Thymus (tissue), 11 donors: Measurements from ENCODE around the gene THRB. TPM values are rescaled to one million over a fixed set of nuclear protein-coding genes. Genes with fewer than 3 reads are reported as not detected.

ENCODE experiments used
- DNase-seq, 9 donors: peaks; one replicate each; pipeline ENCODE4 v3.0.0-alpha.2; 2013; ENCODE audit warnings: low spot score in 9 of 9, low read depth in 6 of 9, missing footprints in 1 of 9
- H3K27ac ChIP-seq, 2 donors: one replicate each; pipeline ENCODE4 v1.5.1; 2013; ENCODE audit warnings: control low read depth in 1 of 2, low read depth in 1 of 2, low read length in 1 of 2, mild to moderate bottlenecking in 1 of 2, moderate library complexity in 1 of 2
- H3K27me3 ChIP-seq, 2 donors: one replicate each; pipeline ENCODE4 v1.5.1; 2013; ENCODE audit warnings: low read length in 1 of 2; ENCODE audit not compliant: control insufficient read depth in 2 of 2, insufficient read depth in 1 of 2
- H3K36me3 ChIP-seq, 2 donors: one replicate each; pipeline ENCODE4 v1.5.1; 2013; ENCODE audit warnings: low read length in 1 of 2, mild to moderate bottlenecking in 1 of 2, moderate library complexity in 1 of 2; ENCODE audit not compliant: control insufficient read depth in 2 of 2, insufficient read depth in 2 of 2
- H3K4me1 ChIP-seq, 2 donors: one replicate each; pipeline ENCODE4 v1.5.1; 2013; ENCODE audit warnings: low read length in 2 of 2; ENCODE audit not compliant: control insufficient read depth in 2 of 2, insufficient read depth in 2 of 2
- H3K4me3 ChIP-seq, 2 donors: one replicate each; pipeline ENCODE4 v1.5.1; 2013; ENCODE audit warnings: low read length in 2 of 2, control low read depth in 1 of 2, mild to moderate bottlenecking in 1 of 2
- H3K9me3 ChIP-seq, 2 donors: one replicate each; pipeline ENCODE4 v1.5.1; 2013; ENCODE audit warnings: low read length in 1 of 2, mild to moderate bottlenecking in 1 of 2; ENCODE audit not compliant: control insufficient read depth in 2 of 2, insufficient read depth in 1 of 2
- WGBS: extraction: QIAGEN DNeasy Blood & Tissue Kit; methylation state at CpG from one replicate; pipeline ENCODE4 v1.1.7; 2013; 5-methylcytosine and 5-hydroxymethylcytosine counted together
- polyA plus RNA-seq: library from polyadenylated mRNA; stranded (reverse); fragments of 200-250 nt; gene quantifications from one replicate; pipeline ENCODE4 v1.2.3, GENCODE V29; 2013
- total RNA-seq: library from RNA; stranded (reverse); fragments of 120-200 nt; gene quantifications from one replicate; pipeline ENCODE4 v1.2.4, GENCODE V29; 2013
- donor health status: healthy.

The THRB gene
- total and polyA plus RNA-seq, 2 donors: 2.2 to 3.5 TPM

DNA sequence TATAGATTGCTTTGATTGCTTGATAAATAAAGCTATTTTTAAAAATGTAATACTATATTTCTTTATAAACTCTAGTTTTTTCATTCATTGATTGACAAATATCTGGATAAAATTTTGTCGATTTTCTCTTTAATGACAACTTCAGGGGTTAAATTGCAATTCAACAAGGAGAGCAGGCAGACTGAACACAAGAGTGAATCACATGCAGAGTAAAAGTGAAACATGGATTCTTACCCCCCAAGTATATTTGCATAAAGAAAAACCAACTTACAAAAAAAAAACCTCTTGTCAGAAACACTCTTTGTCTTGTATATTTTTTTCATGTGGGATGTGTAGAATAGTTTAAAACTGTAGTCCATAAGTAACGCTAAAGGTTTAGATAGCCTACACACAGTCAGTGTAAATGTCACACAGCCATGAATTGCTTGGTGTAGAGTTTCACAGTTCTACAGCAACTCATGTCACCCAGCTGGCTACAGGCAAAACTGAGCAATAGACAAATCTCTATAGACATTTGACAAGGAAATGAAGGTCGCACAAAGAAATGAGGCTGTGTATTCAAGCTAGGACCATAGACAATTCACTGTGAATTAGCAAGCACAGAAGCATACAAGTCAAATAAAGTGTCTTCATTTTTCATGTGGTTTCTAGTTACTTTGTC lies 141.6 kb downstream of the THRB start:
- DNase-seq: no peak
- no peaks in the 10 kb centered on the region for H3K36me3 ChIP-seq
- H3K9me3 ChIP-seq: no peaks in the 10 kb centered on the region
- no peaks in the 10 kb centered on the region for H3K27me3 ChIP-seq
- no peak overlapping the region for H3K27ac ChIP-seq
- 95% methylated on average over 3 of the region's 3 CpGs for WGBS
- no peak overlapping the region for H3K4me3 ChIP-seq
- no peaks in the 10 kb centered on the region for H3K4me1 ChIP-seq

DNA sequence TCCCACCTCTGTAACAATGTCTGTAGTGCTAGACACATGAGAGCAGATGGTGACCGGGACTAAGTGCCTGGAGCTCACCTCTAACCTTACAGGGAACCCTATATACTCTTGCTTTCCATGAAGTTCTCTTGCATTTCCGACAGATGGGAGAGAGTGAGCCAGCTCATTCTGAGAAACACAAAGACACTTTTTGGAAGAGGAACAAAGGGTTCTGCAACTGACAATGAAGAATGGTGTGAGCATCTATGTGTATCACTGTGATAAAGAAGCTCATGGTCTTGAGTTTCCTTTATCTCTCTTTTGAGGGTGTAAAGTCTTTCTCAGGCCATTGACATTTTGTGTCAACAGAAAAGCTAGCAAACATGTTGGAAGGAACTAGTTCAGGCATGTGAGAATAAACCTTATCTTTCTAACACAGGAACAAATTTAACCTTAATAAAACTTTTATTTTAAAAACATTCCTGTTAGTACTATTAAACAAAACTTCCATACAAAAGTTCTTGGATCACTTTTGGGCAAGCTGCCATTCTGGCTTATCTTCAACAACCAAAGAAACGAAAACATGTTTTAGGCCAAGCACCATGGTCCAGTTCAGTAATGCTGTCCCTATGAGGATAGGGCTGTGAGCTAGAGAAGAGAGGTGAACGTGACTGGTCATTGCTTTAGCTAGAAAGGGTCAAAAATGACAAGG lies 142.7 kb downstream of the THRB start:
- no peaks in the 10 kb centered on the region for H3K4me1 ChIP-seq
- no peaks in the 10 kb centered on the region for H3K27me3 ChIP-seq
- no peaks in the 10 kb centered on the region for H3K9me3 ChIP-seq
- WGBS: 85% methylated on average over 4 of the region's 4 CpGs
- DNase-seq: peak in 2 of 9 donors; percentile 4 to 11
- H3K4me3 ChIP-seq: no peak overlapping the region
- H3K27ac ChIP-seq: peak overlapping the region; percentile 56 to 69
- H3K36me3 ChIP-seq: no peaks in the 10 kb centered on the region

DNA sequence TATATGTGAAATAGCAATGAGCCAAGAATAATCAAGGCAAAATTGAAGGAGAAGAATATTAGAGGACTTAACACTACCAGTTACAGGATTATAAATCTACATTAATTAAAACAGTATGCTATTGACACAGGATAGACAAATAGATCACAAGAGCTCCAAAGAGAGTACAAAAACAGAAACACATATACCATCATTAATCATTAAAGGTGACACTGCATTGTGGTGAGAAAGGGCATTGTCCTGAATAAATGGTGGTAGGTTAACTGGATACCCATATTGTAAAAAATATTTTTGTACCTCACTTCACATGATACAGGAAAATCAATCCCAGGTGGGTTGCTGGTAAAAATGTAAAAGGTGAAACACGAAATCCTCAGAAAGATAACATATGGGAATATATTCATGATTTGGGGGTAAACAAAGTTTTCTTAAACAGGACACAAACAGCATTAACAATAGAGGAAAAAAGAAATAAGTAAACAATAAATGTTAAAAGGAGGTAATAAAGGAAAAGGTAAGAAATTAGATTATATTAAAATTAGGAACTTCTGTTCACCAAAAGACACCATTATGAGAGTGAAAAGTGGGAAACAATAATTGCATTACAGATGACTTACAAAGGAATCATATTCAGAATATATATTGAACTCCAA lies 145.2 kb downstream of the THRB start:
- Histone ChIP-seq H3K27ac (no peak overlapping the region), H3K36me3 (no peaks in the 10 kb centered on the region), H3K9me3 (no peaks in the 10 kb centered on the region), H3K27me3 (no peaks in the 10 kb centered on the region), H3K4me3 (no peak overlapping the region), H3K4me1 (no peaks in the 10 kb centered on the region)
- WGBS: 94% methylated on average over 1 of the region's 1 CpG
- no peak for DNase-seq

DNA sequence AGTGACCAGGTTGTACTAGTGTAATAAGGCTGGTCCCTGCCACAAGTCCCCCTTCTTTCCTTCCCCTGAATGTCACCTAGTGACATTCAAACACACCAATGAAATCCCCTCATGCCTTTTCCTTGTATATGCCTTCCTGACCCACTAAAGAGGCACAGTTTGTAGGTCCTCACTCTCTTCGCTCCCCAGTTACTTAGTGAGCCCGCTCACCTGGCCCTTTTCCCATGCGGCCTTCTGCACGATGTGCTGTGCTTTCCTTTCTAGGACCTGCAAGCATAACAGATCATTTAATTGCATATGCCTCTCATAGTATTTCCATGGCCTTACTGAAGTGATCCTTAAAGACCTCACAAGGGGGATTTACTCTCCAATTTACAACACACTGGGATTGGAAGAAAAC lies 146.3 kb downstream of the THRB start:
- no peak for DNase-seq
- no peaks in the 10 kb centered on the region for H3K4me1 ChIP-seq
- no peaks in the 10 kb centered on the region for H3K27me3 ChIP-seq
- H3K4me3 ChIP-seq: no peak overlapping the region
- H3K9me3 ChIP-seq: no peaks in the 10 kb centered on the region
- WGBS: 98% methylated on average over 4 of the region's 4 CpGs
- no peaks in the 10 kb centered on the region for H3K36me3 ChIP-seq
- H3K27ac ChIP-seq: no peak overlapping the region

DNA sequence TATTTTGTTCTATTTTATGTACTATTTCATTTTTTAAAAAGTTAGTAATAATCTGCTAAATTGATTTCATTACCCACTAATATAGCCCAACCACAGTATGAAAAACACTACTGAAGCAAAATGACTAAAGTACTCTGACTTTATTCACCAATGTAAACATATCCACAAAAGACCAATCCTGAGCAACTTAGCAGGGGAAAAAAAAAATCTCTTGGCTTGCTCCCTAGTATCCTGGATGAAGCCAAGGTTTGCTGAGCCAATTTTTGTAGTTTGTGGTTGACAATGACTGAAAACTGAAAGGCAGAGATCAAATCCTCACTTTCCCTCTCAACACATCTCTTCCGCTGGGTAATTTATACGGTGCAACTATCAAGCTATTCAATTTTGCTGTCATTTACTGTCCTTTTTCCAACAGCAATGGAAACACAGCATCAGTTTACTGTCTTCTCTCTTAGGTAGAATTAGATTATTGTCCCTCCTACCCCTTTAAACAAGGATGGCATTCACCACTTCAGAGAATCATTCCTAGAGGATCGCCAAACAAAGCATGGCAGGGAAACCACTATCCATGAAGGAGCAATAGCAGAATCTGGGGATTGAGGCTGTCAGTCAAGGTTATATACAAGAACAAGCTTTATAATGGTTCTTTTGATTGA lies 149.7 kb downstream of the THRB start:
- no peak overlapping the region for H3K4me3 ChIP-seq
- no peak overlapping the region for H3K27ac ChIP-seq
- no peaks in the 10 kb centered on the region for H3K9me3 ChIP-seq
- DNase-seq: no peak
- 93% methylated on average over 3 of the region's 3 CpGs for WGBS
- H3K27me3 ChIP-seq: no peaks in the 10 kb centered on the region
- H3K4me1 ChIP-seq: no peaks in the 10 kb centered on the region
- no peaks in the 10 kb centered on the region for H3K36me3 ChIP-seq

DNA sequence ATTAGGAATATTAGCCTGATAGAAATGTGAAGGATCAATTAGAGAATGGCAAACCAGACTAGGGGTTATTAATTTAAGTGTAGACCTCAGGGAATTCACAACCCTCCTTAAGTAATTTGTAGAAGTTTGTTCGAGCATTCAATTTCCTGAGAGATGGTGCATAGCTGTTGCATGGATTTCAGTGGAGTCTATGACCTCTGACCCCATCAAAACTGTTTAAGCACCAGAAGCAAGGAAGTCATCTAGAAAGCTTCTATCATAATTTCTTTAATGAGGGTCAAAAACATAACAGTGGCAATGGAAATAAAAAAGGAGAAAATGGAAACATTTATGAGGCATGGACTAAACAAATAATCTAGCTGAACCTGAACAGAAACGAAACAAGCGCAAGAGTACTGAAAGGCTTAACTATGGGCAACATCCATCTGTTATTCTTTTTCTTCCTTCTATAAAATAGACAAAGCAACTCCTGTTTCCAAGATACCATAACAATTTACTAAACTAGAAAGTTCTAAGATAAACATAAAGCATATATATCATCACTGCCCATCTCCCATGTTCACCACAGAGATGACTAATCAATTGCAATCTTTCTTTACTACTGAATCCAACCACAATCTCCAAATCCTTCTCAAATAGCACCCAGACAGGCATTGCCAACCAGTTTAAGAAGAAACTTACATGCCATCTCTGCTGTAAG lies 151.4 kb downstream of the THRB start:
- H3K9me3 ChIP-seq: no peaks in the 10 kb centered on the region
- no peak for DNase-seq
- H3K4me3 ChIP-seq: no peak overlapping the region
- no peak overlapping the region for H3K27ac ChIP-seq
- no peaks in the 10 kb centered on the region for H3K4me1 ChIP-seq
- no peaks in the 10 kb centered on the region for H3K36me3 ChIP-seq
- H3K27me3 ChIP-seq: no peaks in the 10 kb centered on the region
- 97% methylated on average over 3 of the region's 3 CpGs for WGBS

DNA sequence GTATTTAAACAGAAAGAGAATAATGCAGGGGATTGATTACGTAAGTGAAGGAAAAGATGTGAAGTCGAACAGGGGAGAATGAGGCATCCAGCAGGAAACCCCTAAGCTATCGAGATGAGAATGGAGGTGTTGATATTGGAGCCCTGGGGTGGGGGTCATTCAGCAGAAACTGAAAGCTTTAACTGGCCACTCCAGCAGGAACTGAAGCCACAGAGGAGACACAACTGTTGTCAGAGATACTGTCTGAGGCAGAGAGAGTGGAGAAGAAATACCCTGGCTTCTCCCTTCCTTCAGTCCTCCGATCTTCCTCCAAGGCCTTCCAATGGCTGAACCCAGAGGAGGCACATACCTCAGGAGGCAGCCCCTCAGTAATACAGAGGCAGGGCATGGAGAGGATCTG lies 152.4 kb downstream of the THRB start:
- WGBS: 97% methylated on average over 4 of the region's 4 CpGs
- no peaks in the 10 kb centered on the region for H3K4me1 ChIP-seq

DNA sequence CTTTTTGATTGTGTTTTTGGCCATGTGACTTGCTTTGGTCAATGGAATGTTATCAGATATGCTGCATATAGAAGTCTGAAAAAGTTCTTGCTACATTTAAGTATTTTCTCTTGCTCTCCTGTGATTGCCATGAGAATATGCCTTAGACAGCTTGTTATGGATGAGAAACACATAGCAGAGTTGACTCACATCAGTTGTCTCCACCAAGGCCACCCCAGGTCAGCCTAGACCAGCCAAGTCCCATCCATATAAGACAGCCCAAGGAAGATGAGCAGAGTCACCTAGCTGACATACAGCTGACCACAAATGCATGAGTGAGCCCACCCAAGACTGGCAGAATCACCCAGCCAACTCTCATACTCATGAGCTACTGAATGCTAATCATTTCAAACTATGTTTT lies 153.0 kb downstream of the THRB start:
- no peaks in the 10 kb centered on the region for H3K36me3 ChIP-seq
- no peaks in the 10 kb centered on the region for H3K27me3 ChIP-seq
- H3K27ac ChIP-seq: no peak overlapping the region
- no peak overlapping the region for H3K4me3 ChIP-seq
- DNase-seq: no peak
- H3K9me3 ChIP-seq: no peaks in the 10 kb centered on the region
- H3K4me1 ChIP-seq: no peaks in the 10 kb centered on the region

More for the DNA sequence above, 152.4 kb downstream of the THRB start:
- no peaks in the 10 kb centered on the region for H3K36me3 ChIP-seq
- no peak for DNase-seq
- no peaks in the 10 kb centered on the region for H3K27me3 ChIP-seq
- no peak overlapping the region for H3K27ac ChIP-seq
- no peaks in the 10 kb centered on the region for H3K9me3 ChIP-seq
- H3K4me3 ChIP-seq: no peak overlapping the region
